ENCODE results near the gene DDX31.

DDX31 gene

DNA sequence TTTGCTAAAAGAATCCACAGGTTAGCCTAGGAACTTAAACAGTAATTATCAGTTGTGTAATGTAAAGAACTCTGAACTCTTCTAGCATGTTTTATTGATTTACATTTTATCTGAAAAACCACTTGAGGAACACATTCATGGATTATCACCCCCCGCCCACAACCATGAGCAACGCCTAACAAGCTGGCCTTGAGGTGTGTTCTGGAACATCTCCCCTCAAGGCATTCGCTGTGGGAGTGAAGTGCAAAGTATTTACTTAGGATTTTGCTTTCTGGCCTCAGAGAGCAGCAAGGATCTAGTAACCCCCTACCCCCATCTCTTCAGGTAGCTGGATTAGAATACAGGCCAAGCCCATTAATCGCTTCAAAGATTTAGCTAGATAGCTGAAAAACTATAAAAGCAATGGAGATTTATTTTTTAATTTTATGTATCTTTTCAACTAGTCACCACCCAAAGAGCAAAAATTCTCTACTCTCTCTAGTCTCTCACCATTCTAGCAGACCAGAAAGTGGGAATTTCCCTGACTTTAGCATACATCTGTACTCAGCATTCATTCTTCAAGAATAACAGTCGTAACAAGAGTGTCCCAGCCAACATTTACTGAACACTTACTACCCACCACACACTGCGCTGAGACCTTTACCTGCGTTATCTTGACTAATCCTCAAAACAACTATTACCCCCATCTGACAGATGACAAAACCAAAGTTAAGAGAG lies 37.2 kb downstream of the DDX31 start:
- no peak for DNase-seq

DNA sequence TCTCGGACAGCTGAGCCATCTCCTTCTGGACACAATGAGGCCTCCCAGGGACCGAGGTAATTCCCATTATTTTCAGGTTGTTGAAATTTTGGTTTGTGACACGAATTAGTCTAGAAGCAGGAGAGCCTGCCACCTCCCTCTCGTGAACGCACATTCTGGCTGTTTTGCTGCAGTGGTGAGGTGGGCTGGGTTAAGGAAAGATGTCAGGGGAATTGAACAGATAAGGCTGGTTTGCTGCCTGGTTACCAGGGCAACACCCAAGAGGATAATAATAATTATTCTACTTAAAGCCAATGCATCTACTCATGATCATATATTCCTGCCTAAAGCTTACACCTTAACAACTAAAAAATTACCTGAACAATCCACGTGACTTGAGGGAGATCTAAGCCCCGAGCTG lies 38.1 kb downstream of the DDX31 start:
- no peak for DNase-seq

DNA sequence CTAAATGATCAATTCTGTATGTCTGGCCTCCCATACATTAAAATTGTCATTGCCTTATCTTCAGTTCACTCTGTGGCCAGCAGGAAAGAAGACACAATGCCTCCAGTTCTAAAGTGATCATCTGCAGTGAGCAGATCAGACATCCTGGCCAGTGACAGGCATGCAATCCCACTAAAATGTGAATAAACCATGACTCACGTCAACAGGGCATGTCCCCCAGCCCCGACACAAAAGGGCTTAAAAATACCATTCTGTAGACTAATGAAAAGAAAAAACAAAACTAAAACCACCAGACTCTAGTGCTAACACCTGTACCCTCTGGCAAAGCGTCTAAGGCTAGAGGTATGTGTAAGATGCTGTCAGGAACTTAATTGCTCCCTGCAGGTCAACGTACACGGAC lies 38.5 kb downstream of the DDX31 start:
- DNase-seq = peak; percentile 78

DNA sequence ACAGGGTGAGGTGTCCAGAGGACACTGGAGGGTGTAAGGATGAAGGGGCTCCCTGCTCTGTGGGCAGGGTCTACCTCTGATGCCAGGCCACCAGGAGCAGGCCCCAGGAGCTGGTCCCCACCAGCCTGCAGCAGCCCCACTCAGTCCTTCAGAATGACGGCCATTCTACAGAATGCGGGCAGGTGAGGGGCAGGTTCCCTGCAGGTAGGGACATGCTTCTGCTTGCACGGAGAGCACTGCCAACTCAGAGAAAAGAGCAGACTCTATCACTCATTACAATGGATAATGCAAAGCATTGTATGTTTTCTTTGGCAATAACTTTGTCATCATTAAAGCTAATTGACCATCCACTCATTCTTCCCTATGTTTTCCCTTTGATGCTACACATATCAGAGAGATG lies 39.0 kb downstream of the DDX31 start:
- DNase-seq = no peak

DNA sequence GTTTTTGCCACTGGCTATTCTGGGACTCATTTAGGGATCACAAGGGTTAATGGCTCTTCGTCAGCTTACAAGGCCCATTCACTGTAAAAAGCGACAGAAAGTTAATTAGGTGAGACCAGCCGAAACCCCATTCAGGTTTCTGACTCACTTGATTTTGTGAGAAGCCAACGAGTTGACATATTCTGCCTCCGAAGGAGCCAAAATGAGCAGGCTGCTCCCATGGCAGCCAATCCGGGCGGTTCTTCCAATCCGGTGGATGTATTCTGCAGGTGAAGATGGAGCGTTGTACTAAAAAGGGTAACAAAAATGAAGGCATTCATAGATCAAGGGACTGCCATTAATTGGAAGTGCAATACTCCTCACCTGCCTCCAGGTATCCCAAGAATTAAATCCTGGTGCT lies 39.7 kb downstream of the DDX31 start:
- no peak for DNase-seq

DNA sequence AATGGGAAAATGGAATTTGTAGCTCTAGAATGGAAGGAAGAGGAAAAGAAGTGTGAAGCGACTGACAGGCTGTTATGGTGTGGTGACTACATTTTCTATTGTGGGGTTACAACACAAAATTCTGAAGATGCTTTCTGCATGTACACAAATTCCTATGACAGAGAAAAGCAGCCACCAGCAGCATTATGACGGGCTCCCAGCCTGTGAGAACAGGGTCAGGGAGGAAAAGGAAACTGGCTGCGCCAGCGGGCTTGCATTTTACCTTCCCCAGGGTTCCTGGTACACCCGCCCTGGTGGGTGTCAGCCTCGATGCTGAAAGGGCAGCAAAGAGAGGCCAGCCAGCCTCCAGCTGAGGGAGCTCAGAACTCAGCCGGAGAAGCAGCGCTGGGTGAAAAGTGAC lies 41.0 kb downstream of the DDX31 start:
- DNase-seq = no peak

DNA sequence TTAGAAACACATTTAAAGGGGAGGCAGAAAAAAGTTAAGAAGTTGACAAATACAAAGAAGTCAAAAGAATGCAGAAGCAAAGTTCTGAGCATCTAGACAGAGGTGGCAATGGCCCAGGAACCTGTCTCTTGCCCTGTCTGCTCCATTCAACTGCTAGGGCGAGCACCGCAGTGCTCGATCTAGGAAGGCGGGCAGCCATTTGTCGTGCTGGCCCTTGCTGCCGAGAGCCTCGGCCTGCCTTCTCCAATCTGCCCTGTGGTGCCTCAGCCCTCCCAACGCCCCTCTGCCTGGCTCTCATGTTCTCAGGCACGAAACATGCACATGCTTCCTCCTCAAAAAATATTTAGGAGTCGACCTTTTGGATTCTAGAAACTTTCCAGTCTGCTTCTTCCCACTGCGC lies 42.2 kb downstream of the DDX31 start:
- DNase-seq = no peak

DNA sequence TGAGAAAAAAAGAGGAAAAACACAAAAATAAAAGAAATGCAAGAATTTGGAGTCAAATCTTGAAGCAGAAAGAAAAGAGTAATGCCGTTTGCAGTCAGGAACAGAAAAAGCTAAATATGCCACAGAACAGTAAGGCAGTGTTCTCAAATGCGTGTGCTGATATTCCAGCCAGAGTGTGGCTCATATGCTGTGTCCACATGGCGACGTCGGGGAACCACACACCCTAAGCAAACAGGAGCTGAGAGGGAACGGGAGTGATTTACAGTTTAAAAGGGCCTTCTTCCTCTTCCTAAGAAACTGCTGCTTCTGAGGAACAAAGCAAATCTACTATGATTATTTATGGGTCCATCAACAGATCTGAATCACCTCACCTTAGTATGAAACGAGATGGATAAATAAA lies 42.7 kb downstream of the DDX31 start:
- DNase-seq = no peak

DNA sequence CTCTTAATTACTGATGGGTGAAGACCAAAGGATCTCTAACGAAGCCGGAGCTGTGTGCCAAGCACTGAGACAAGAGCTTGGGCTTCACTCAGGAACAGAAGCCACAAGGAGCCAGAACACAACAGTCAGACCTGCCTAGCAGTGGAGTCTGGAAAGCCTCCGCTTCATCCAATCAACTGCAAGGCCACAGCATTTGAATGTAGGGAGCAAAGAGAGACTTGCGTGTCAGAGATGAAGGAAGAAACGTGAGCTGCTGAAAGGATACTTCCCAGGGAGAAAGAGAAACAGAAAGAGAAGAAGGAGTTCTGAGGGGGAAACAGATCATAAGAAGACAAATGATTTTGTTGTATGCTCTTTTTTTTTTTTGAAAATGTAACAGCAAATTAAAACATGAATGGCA lies 43.5 kb downstream of the DDX31 start:
- no peak for DNase-seq

DNA sequence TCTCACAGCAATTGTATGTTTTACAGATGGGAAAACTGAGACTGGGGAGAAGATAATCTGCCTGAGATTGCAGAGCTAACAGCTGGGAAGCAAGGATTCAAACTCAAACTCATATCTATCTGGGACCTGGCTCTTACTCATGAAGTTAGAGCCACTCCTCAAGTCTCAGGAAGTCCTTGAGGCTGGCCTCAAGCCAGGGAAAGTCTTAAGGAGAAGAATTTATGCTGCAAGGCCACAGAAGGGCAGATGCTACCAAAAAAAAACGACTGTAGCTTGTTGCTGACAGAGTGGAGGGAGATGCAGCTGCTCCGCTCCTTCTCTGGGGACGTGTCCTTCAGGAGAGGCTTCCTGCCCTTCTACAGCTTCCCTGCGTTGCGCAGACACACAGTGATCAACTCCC lies 47.6 kb downstream of the DDX31 start:
- peak; percentile 4 for DNase-seq

DNA sequence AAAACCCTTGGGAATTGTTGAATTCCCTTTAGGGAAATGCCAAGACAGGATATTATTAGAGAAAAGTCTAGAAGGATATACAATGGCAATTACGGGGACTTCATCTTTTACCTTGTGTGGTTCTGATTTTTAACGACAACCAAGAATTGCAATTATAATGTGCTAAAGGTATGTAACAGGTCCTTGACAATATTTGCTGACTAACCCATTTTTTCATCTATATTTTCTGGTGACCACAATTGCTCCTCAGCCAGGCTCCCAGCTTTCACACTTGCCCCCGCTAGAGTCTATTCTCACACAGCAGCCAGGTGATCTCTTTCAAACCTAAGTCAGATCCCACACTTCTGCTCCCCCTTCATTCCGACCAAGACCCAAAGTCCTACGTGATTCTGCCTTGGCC lies 53.1 kb downstream of the DDX31 start:
- DNase-seq = no peak

DNA sequence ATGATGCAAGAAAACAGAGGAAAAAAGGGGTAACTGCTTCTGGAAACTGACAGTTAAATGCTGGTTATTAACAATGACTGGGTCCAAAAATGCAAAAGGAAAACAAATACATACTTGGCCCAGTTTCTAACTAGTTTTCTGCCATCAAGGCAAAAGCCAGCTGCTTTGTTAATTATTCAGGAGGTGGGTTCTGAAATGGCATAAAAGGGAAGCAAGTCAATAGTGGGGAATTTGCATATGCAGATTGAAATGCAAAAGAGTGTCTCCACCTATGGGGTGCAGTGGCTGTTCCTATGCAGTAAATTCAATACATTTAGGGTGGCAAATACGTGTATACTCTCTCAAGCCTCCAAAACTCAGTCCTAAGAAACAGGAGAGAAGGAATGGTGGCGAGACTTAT lies 54.0 kb downstream of the DDX31 start:
- no peak for DNase-seq

DNA sequence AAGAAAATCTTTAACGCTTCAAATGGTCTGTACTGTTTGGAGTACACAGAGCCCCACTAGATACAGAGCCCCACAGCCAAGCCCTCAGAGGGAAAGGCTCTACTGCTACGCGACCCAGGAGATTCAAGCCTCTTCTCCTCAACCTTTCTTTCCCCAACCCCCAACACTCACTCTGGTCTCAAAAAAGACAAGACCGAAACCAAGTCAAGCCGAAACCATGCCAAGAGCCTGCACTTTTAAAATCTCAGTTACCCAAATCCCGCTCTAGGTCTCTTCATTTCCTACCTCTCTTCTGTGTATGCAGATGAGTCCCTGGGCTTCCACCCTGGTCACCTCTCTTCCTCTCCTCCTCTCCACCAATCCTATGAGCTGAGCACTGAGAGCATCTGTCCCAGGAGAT lies 55.5 kb downstream of the DDX31 start:
- DNase-seq = no peak

DNA sequence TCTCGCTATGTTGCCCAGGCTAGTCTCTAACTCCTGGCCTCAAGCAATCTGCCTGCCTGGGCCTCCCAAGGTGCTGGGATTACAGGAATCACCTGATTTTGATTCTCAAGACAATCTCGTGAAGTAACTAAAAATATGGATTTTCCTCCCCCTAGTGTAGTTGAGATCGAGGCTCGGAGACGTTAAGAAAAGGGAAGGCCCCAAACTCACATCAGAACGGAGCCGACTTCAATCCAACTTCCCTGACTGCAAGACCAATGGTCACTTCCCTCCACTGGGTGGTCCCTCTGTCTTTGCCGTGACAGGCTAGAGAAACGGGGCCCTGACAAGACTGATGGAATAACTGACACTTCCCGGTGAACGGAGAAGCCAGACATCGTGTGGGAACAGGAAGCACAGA lies 59.1 kb downstream of the DDX31 start:
- peak; percentile 67 for DNase-seq

DNA sequence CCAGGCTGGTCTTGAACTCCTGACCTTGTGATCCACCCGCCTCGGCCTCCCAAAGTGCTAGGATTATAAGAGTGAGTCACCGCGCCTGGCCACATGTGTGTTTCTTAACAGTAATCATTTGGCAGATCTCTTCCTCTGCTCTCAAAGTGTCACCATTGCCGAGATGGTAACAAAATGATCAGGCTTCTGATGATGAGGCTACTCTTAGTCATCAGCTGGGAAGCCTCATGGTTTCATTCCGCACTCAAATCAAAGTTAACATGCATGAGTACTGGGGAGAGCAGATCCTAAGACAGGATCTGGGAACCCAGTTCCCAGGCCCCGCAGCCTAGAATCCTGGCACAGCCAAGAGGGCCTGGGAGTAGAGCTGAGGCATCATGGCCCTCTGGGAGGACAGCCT lies 60.0 kb downstream of the DDX31 start:
- DNase-seq = peak; percentile 99

DNA sequence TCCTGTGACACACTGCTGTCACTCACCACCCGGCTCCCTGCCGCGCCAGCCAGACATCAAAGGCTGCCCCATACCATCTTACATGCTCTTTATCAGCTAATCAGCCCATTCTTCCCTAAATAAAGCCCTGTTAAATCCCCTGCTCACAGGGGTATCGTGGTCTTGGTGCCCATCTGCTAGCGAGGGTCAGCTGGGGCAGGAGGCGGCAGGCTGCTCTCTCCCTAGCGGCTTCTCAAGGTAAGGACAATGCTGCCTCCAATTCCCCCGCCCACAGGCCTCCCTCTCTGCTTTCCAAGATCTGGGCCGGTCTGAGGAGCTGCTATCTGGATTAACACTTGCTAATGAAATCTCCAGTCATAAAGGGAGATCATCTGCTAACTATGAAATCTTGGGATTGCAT lies 60.6 kb downstream of the DDX31 start:
- no peak for DNase-seq

DNA sequence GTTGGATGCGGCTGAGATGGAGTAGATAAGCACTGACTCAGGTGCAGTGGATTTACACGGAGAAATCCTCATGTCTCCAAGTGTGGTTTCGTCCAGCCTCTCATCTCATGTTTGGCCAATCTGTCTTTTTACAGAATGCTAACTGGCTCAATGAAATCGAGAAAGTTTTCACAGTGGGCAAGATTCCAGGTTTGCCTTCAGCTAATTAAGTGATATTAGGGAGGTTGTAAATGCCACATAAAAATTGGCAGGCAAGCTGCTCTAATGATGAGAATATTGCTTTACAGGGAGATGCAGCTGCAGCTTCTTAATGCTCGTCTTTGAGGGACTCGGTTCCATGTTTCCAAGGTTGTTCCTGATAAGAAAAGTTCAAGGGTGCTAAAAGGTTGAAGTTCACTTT lies 63.7 kb downstream of the DDX31 start:
- DNase-seq = no peak

DNA sequence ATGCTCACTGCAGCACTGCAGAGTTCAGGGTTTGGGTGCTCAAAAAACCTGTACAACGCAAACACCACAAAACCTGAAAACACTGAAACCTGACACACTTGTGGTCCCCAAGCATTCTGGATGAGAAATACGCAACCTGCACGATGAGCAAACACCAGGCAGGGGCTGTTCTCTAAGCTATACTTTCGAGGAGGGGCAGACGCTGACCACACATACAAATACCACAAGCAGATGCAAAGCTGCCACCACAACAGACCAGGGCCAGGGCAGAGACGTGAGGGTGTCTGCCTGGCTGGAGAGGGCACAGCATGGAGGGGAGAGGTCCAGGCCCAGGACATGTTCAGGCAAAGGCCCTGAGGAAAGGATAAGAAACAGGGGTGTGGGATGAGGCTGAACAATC lies 64.4 kb downstream of the DDX31 start:
- DNase-seq = no peak

DNA sequence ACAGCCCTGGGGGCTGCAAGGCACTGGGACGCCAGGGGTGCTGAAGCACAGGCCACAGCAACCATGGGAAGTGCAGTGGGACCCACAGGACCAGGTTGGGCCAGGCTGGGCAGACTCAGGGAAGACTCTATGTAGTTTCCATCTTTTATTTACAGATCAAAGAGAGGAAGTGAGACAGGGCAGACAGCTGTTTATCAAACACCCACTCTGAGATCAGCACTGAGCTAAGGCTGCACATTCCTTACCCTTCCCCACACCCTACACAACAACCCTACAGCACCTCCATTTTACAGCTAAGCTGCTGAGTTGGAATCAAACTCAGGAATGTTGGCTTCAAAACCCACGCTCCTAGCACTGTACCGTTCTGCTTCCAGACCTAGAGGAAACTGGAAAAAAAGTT lies 67.6 kb downstream of the DDX31 start:
- no peak for DNase-seq

DNA sequence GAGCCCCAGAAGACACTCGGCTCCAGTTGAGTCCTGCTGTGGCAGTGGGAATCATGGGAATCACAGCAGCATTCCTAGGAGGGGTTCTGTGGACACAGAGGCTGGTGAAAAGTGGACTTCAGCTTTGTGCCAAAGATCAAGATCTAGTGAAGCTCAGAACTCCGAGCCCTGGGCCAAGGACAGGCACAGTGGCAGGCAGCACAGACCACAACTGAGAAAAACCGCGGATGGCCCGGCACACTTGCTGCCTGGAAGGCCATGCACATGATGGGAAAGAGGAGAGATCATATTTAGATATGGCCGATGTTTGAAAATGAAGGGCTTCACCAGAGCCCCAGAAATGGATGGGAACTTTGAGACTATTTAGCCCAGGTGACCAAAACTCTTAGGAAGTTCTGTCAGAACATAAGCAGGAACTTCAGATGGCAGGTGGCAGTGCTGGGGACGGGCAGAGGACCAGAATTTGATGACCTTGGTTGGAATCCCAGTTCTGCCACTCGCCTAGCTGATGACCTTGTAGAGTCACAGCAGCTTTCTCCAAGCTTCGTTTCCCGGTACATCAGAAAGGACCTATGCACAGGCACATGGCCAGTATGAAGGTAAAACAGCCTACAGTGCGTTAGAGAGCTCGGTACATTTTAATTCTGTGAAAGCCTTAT lies 69.3 kb downstream of the DDX31 start:
- DNase-seq = no peak

DNA sequence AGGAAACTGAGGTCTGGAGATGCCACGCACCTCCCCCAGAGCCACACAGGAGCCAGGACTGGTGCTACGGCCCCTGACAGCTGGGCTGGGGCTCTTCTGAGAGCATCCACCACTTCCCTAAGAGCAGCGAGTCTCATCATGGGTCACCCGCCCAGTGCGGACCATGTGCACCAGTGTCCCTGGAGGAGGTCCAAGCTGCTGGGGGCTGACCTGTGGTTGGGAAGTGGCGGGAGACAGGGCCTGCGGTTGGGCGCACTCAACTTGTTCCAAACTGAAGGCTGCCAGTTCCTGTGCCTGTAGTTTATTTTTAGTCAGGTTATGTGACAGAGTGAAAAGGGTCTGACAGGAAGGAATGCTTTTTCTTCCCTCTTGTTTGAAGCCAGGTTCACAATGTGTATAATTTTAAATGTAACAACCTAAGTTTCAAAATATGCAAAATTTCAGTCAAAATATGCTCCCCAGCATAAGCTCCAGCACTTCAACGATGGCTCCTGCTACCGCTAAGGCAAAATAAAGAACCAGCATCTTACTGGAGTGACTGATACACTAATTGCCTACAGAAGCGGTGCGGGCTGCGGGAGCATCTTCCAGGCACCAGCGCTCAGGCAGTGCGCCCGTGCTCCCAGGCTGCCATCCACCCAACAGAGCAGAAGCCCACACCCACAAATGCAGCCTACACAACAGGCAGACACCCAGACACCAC lies 72.6 kb downstream of the DDX31 start:
- no peak for DNase-seq

DNA sequence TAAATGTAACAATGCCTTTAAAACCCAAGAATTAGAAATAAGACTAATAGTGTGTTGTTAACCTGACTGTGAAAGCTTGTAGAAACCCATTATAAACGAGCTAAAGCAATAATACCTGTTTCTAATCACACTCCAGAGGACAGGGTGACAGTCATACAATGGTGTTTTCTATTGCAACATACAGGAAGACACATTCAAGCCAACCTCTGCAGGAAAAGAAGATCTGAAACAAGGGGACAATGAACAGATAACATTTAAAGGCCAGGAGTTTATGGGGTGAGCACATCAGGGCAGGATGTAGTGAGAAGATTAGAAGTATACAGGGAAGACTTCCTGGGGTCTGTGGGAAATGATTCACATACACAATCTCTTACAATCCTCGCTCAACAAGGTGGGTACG lies 73.6 kb downstream of the DDX31 start:
- no peak for DNase-seq

DNA sequence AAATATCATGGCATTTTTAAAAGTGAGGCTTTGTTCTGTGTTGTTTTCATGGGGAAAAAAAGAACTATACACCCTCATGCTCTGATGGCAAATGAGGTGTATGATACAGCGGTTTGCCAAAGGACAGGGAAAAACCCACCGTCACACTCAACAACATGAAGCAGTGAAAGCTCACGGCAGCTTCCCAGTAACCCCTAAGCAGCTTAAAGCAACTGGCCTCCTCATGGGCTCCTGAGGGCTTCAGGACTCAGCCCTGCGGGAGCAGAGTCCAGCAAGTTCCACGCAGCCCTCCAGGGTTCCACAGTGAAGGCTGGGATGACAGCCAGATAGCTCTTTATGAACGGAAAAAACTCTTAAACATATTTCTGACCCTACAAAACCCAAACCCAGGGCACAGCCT lies 74.5 kb downstream of the DDX31 start:
- DNase-seq = no peak

DNA sequence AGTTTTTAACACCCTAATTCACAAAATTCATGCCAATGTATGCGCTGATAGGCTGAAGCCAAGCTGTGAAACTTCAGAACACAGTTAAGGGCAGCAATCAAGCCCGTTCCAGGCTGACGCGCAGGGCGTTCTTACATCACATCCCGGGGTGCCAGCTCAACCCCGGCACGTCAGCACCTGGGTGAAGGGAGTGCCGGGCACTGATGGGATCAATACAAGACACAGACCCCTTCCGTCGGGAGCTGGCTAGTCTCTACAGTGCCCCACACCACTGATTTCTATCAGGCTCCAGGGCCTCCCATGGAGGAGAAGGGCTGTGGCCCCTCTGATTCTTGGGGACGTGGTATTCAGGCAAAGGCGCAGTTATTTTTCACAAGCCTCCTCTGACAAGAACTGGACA lies 75.4 kb downstream of the DDX31 start:
- DNase-seq = no peak

DNA sequence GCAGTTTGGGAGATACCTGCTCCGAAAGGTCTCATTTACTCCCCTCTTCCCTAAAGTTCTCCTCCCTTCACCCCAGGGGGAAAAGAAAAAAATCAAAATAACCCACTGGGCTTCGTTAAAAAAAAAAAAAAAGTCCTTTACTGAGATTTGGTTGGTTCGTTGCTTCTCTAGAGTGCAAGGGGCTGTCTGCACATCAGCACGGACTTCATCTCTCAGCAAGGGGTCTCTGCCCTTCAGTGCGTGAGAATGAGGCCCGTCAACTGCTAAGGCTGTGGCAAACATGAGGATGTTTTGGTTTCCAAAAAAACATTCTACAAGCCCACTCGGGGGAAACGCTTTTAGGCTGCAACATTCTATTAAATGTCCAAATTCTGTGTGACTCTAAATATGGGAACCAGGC lies 77.3 kb downstream of the DDX31 start:
- no peak for DNase-seq

All from HCEC 1CT (cell line).